K562 (cell line): ENCODE results near the gene RPUSD1. TPM values are rescaled to one million over a fixed set of nuclear protein-coding genes. Genes with fewer than 3 reads are reported as not detected.

Experiments
- ARHGAP35 ChIP-seq: fragments of 450-650 bp; IDR thresholded peaks from 2 replicates; pipeline ENCODE4 v1.6.1; 2018; ENCODE audit not compliant: partially characterized antibody
- E2F3 ChIP-seq: fragments of 250-450 bp; sonication (Bioruptor Pico); IDR thresholded peaks from 2 replicates; pipeline ENCODE4 v1.4.0; 2020; ENCODE audit warnings: mild to moderate bottlenecking
- MEF2A ChIP-seq: IDR thresholded peaks from 2 replicates; pipeline ENCODE4 v1.6.1; 2011; ENCODE audit warnings: low read depth, mild to moderate bottlenecking, low read length, moderate library complexity; ENCODE audit not compliant: control insufficient read depth
- MLLT1 ChIP-seq, 2 experiments: fragments of 450-650 bp; IDR thresholded peaks; 2 replicates each; pipeline ENCODE4 v1.6.1; 2016
- ZFP30 ChIP-seq: fragments of 250-450 bp; sonication (Bioruptor Pico); IDR thresholded peaks from 2 replicates; pipeline ENCODE4 v1.8.0; 2022; ENCODE audit warnings: moderate library complexity, mild to moderate bottlenecking, inconsistent platforms, borderline replicate concordance
- ZNF395 ChIP-seq: fragments of 200-800 bp; sonication (Bioruptor generic); IDR thresholded peaks from 2 replicates; pipeline ENCODE4 v1.6.1; 2017; ENCODE audit warnings: missing genetic modification characterization, missing compliant biosample characterization
- polyA plus RNA-seq, 8 experiments: library from polyadenylated mRNA; depleted of rRNA in 4 of 8; stranded (reverse) in 5 of 8; unstranded in 3 of 8; fragments of >200 nt; fragmentation: Nextera tagmentation in 2 of 8; fragmentation: Illumina TruSeq in 1 of 8; extraction: Ambion mirVana in 2 of 8; extraction: Trizol in 1 of 8; gene quantifications; 2 replicates each; pipeline versions ENCODE4 v1.2.1 to v1.2.3, GENCODE V29; 2011 to 2014; ENCODE audit warnings: inconsistent platforms in 1 of 8, missing spikeins in 1 of 8
- total RNA-seq, 7 experiments: library from RNA; depleted of rRNA in 6 of 7; stranded (reverse); fragments of >200 nt in 6 of 7; fragmentation: Illumina TruSeq in 2 of 7; extraction: Trizol in 2 of 7; gene quantifications; 2 replicates each; pipeline versions ENCODE4 v1.2.1 to v1.2.3, GENCODE V29; 2011 to 2021; ENCODE audit warnings: low replicate concordance in 1 of 7
- TF ChIP-seq, protein P1 (sequence below): sonication (generic); formaldehyde crosslinking; IDR thresholded peaks from 2 replicates; pipeline ENCODE4 v1.8.0; 2023; ENCODE audit warnings: mild to moderate bottlenecking, missing genetic modification reagents

RPUSD1 gene
- total and polyA plus RNA-seq, 9 of the 15 experiments (the other 6 are each of a cell fraction or from before 2014, with no cell fraction given) = 0.45 to 56.6 (median 12.0) TPM

DNA sequence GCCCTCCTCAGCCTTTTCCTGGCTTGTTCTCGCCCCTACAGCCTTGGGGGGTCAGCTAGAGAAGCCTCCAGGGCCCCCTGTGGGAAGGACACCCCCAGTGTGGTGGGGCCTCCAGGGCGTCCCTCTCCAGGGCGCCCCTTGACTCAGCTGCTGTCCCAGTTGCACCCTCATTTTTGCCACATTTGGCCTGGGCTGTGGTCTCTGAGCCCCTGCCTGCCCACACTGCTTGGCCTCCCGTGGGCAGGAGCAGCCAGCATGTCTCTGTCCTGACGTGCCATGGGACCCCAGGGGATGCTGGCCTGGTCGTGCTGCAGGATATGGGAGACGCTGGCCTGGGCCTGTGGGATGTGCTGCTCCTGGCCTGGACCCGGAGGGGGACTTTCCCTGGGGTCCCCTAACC lies 5.2 kb upstream of the RPUSD1 start (continued):
- no peak for TF ChIP-seq MEF2A
- no peak for TF ChIP-seq ZNF395 (CRISPR knock-in tag)
- no peak for TF ChIP-seq ZFP30 (CRISPR knock-in tag)
- TF ChIP-seq ARHGAP35 = no peak
- TF ChIP-seq, protein P1, sequence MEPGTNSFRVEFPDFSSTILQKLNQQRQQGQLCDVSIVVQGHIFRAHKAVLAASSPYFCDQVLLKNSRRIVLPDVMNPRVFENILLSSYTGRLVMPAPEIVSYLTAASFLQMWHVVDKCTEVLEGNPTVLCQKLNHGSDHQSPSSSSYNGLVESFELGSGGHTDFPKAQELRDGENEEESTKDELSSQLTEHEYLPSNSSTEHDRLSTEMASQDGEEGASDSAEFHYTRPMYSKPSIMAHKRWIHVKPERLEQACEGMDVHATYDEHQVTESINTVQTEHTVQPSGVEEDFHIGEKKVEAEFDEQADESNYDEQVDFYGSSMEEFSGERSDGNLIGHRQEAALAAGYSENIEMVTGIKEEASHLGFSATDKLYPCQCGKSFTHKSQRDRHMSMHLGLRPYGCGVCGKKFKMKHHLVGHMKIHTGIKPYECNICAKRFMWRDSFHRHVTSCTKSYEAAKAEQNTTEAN (CRISPR knock-in tag) = no peak
- no peak for TF ChIP-seq E2F3 (CRISPR knock-in tag)
- no peak for TF ChIP-seq MLLT1 (IDR thresholded peaks at IDR 0.05)
